IMR-90 (cell line): ENCODE data around the gene PCYT1A.

ENCODE experiments used
- CEBPB ChIP-seq: IDR thresholded peaks from 2 replicates; pipeline ENCODE4 v1.6.1; 2012; ENCODE audit warnings: low read depth, low read length, improper control_type of control experiment
- CTCF ChIP-seq: conservative IDR thresholded peaks from 2 replicates; pipeline ENCODE4 v1.5.1; 2012; ENCODE audit warnings: mild to moderate bottlenecking, low read depth, low read length, improper control_type of control experiment
- FOS ChIP-seq: fragments of 150-350 bp; IDR thresholded peaks from 2 replicates; pipeline ENCODE4 v1.6.1; 2016; ENCODE audit warnings: low read depth, low read length
- MAFK ChIP-seq: IDR thresholded peaks from 2 replicates; pipeline ENCODE4 v1.6.1; 2012; ENCODE audit warnings: low read depth, low read length, improper control_type of control experiment
- MXI1 ChIP-seq: IDR thresholded peaks from 2 replicates; pipeline ENCODE4 v1.6.1; 2012; ENCODE audit warnings: low read depth, mild to moderate bottlenecking, low read length, moderate library complexity, borderline replicate concordance
- NFE2L2 ChIP-seq: fragments of 150-350 bp; IDR thresholded peaks from 2 replicates; pipeline ENCODE4 v1.6.1; 2016; ENCODE audit warnings: low read depth, mild to moderate bottlenecking, low read length
- POLR2A ChIP-seq: IDR thresholded peaks from 2 replicates; pipeline ENCODE4 v1.6.1; 2012; ENCODE audit warnings: mild to moderate bottlenecking, low read depth, low read length
- RAD21 ChIP-seq: IDR thresholded peaks from 2 replicates; pipeline ENCODE4 v1.6.1; 2012; ENCODE audit warnings: low read length, improper control_type of control experiment
- RCOR1 ChIP-seq: IDR thresholded peaks from 2 replicates; pipeline ENCODE4 v1.6.1; 2012; ENCODE audit warnings: mild to moderate bottlenecking, low read length, improper control_type of control experiment; ENCODE audit not compliant: insufficient replicate concordance
- RFX5 ChIP-seq: IDR thresholded peaks from 2 replicates; pipeline ENCODE4 v1.8.0; 2012; ENCODE audit warnings: low read depth, mild to moderate bottlenecking, low read length, moderate library complexity
- SMC3 ChIP-seq: fragments of 150-350 bp; IDR thresholded peaks from 2 replicates; pipeline ENCODE4 v1.6.1; 2016; ENCODE audit warnings: low read depth, mild to moderate bottlenecking, antibody characterized with exemption, low read length, moderate library complexity
- USF2 ChIP-seq: fragments of 150-350 bp; IDR thresholded peaks from 2 replicates; pipeline ENCODE4 v1.6.1; 2017; ENCODE audit warnings: mild to moderate bottlenecking, antibody characterized with exemption, low read length, low read depth

GRCh38 chr3:196284396-196284795 is 3.1 kb downstream of the PCYT1A start:
- TF ChIP-seq CTCF: no peak
- TF ChIP-seq POLR2A: no peak
- no peak for TF ChIP-seq CEBPB
- TF ChIP-seq RCOR1: no peak
- TF ChIP-seq MXI1: no peak
- TF ChIP-seq RAD21: no peak
- no peak for TF ChIP-seq USF2
- no peak for TF ChIP-seq MAFK
- no peak for TF ChIP-seq RFX5
- TF ChIP-seq NFE2L2: no peak
- TF ChIP-seq FOS: no peak
- no peak for TF ChIP-seq SMC3
